ENCODE measurements around the gene HDAC5.

DNA sequence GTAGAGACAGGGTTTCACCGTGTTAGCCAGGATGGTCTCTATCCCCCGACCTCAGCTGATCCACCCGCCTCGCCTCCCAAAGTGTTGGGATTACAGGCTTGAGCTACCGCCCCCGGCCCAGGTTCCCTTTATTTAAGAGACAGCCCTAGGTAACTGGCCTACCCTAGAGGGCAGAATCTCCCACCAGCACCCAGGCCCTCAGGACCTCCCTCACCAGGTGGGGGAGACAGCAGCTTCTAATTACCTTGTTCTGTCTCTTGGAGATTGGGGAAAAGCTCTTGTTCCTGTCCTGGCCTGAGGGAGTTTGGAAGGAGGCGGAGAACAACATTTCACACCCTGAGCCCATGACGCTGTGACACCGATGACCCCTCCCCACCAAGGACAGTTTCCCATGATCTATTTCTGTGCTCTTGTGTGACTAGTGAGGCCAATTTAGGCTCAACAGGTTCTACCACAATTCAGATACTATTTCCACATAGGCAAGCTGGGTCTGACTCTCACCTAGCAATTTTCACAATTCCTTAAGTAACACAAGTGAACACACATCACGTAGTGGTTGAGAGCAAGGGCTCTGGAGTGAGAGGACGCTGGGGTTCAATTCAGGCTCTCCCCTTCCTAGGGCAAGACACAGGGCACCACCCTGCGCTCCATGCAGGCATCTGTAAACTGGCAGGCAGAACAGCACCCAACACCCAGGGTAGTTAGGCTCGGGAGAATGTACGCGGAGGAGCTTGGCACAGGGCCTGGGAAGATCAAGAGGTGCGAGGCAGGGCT is 20.4 kb downstream of the HDAC5 start:
- no peak for TF ChIP-seq EZH2 (IDR thresholded peaks at IDR 0.05; ENCODE audit: borderline replicate concordance, low read length)
- TF ChIP-seq, protein P1, sequence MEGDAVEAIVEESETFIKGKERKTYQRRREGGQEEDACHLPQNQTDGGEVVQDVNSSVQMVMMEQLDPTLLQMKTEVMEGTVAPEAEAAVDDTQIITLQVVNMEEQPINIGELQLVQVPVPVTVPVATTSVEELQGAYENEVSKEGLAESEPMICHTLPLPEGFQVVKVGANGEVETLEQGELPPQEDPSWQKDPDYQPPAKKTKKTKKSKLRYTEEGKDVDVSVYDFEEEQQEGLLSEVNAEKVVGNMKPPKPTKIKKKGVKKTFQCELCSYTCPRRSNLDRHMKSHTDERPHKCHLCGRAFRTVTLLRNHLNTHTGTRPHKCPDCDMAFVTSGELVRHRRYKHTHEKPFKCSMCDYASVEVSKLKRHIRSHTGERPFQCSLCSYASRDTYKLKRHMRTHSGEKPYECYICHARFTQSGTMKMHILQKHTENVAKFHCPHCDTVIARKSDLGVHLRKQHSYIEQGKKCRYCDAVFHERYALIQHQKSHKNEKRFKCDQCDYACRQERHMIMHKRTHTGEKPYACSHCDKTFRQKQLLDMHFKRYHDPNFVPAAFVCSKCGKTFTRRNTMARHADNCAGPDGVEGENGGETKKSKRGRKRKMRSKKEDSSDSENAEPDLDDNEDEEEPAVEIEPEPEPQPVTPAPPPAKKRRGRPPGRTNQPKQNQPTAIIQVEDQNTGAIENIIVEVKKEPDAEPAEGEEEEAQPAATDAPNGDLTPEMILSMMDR (IDR thresholded peaks at IDR 0.05; ENCODE audit: low read length) = no peak

Data from OCI-LY1 (cell line).